NCI-H2196 (cell line): ENCODE measurements around the gene WRAP73.

Source experiments
- DNase-seq: peaks from one replicate; lab custom pipeline; 2025; ENCODE audit not compliant: unreplicated experiment; lab: John Stamatoyannopoulos, UW

Gene WRAP73

GRCh38 chr1:3650248-3651025 lies 534 bp upstream of the WRAP73 start:
- no peak for DNase-seq

GRCh38 chr1:3646596-3646995 lies 3.3 kb downstream of the WRAP73 start:
- no peak for DNase-seq

- no peak for DNase-seq
Measured at GRCh38 chr1:3645666-3646355, 4.1 kb downstream of the WRAP73 start.

GRCh38 chr1:3645247-3645646 lies 4.7 kb downstream of the WRAP73 start:
- DNase-seq: no peak

GRCh38 chr1:3644273-3644672 lies 5.6 kb downstream of the WRAP73 start:
- no peak for DNase-seq

- no peak for DNase-seq
Measured at GRCh38 chr1:3642919-3643675, 6.8 kb downstream of the WRAP73 start.

- no peak for DNase-seq
Measured at GRCh38 chr1:3641816-3642215, 8.1 kb downstream of the WRAP73 start.

GRCh38 chr1:3641046-3641760 lies 8.7 kb downstream of the WRAP73 start:
- DNase-seq: no peak

- no peak for DNase-seq
Measured at GRCh38 chr1:3640121-3640837, 9.6 kb downstream of the WRAP73 start.

GRCh38 chr1:3639397-3639911 lies 10.4 kb downstream of the WRAP73 start:
- no peak for DNase-seq

- no peak for DNase-seq
Measured at GRCh38 chr1:3638676-3639075, 11.2 kb downstream of the WRAP73 start.

GRCh38 chr1:3638027-3638426 lies 11.9 kb downstream of the WRAP73 start:
- no peak for DNase-seq

GRCh38 chr1:3636531-3636930 lies 13.4 kb downstream of the WRAP73 start:
- DNase-seq: no peak

GRCh38 chr1:3636080-3636479 lies 13.8 kb downstream of the WRAP73 start:
- DNase-seq: no peak

- no peak for DNase-seq
Measured at GRCh38 chr1:3634059-3634800, 15.7 kb downstream of the WRAP73 start.

GRCh38 chr1:3633344-3634058 lies 16.4 kb downstream of the WRAP73 start:
- DNase-seq: no peak

GRCh38 chr1:3632716-3633343 lies 17.1 kb downstream of the WRAP73 start:
- no peak for DNase-seq

- no peak for DNase-seq
Measured at GRCh38 chr1:3632298-3632697, 17.6 kb downstream of the WRAP73 start.
